A549 (cell line): ENCODE data around the gene CBFA2T3. TPM values are rescaled to one million over a fixed set of nuclear protein-coding genes. Genes with fewer than 3 reads are reported as not detected.

Experiments
- ATAC-seq, 2 experiments: fragments of 200-7000 bp in 1 of 2; fragments of >200 bp in 1 of 2; cut with Nextera tagmentation in 1 of 2; cut with Tn5 transposase in 1 of 2; 3 replicates each; pipeline versions ENCODE4 v1.8.0 to v1.9.1; 2018 to 2020; ENCODE audit warnings: mild to moderate bottlenecking in 1 of 2, moderate library complexity in 1 of 2
- CTCF ChIA-PET: fragments of 300-600 bp; sonication (Branson Sonifier 250); formaldehyde crosslinking; extraction: SDS; loops from one replicate; lab custom pipeline; 2021; ENCODE audit warnings: antibody characterized with exemption, inconsistent platforms; lab: Yijun Ruan, JAX
- POLR2A ChIA-PET: fragments of 350-600 bp; formaldehyde crosslinking; extraction: SDS; loops from one replicate; lab custom pipeline; 2021; ENCODE audit warnings: antibody characterized with exemption, inconsistent platforms; lab: Yijun Ruan, JAX
- DNase-seq, 2 experiments: peaks; one replicate each; pipeline versions ENCODE4 v3.0.0 to v3.0.0-alpha.2; 2011 to 2016; ENCODE audit warnings: low read depth in 1 of 2, low spot score in 1 of 2
- FAIRE-seq: peaks from 2 replicates; lab custom pipeline; 2011; peaks lifted over from hg19 to GRCh38; lab: Jason Lieb, UNC
- H3K27ac ChIP-seq, 2 experiments: fragments of >200 bp; sonication (Bioruptor Twin); formaldehyde crosslinking; 3 replicates each; pipeline ENCODE4 v1.5.1; 2016 to 2017
- H3K4me1 ChIP-seq: fragments of >200 bp; sonication (Bioruptor Twin); formaldehyde crosslinking; 3 replicates; pipeline ENCODE4 v1.6.1; 2016
- H3K4me2 ChIP-seq: fragments of >200 bp; sonication (Bioruptor Twin); formaldehyde crosslinking; 3 replicates; pipeline ENCODE4 v1.6.1; 2016
- H3K4me3 ChIP-seq: fragments of >200 bp; sonication (Bioruptor Twin); formaldehyde crosslinking; 3 replicates; pipeline ENCODE4 v1.5.1; 2016
- H3K9me3 ChIP-seq: fragments of >200 bp; sonication (Bioruptor Twin); formaldehyde crosslinking; 3 replicates; pipeline ENCODE4 v1.6.1; 2016
- CEBPB ChIP-seq, 2 experiments: fragments of >200 bp in 1 of 2; sonication (Bioruptor Twin) in 1 of 2; formaldehyde crosslinking in 1 of 2; IDR thresholded peaks; 2 replicates each; pipeline ENCODE4 v1.6.1; 2012 to 2016
- CHD2 ChIP-seq: fragments of 150-350 bp; IDR thresholded peaks from 2 replicates; pipeline ENCODE4 v1.6.1; 2014; ENCODE audit warnings: low read length; ENCODE audit not compliant: partially characterized antibody
- EHF ChIP-seq: fragments of 250-450 bp; sonication (Bioruptor Pico); IDR thresholded peaks from 2 replicates; pipeline ENCODE4 v1.5.0; 2020; ENCODE audit warnings: mild to moderate bottlenecking
- ELK1 ChIP-seq: fragments of 150-350 bp; IDR thresholded peaks from 2 replicates; pipeline ENCODE4 v1.6.1; 2014; ENCODE audit warnings: low read depth, mild to moderate bottlenecking, low read length
- FOSL2 ChIP-seq, 2 experiments: fragments of 450-650 bp in 1 of 2; fragments of >200 bp in 1 of 2; sonication (Bioruptor Twin) in 1 of 2; formaldehyde crosslinking; IDR thresholded peaks; 2 replicates each; pipeline versions ENCODE4 v1.5.0 to v1.6.1; 2016 to 2020; ENCODE audit warnings: mild to moderate bottlenecking in 1 of 2, moderate library complexity in 1 of 2
- HES2 ChIP-seq: fragments of >200 bp; sonication (Bioruptor Twin); formaldehyde crosslinking; IDR thresholded peaks from 2 replicates; pipeline ENCODE4 v1.6.1; 2016
- HEYL ChIP-seq: fragments of 250-450 bp; sonication (Bioruptor Pico); IDR thresholded peaks from 2 replicates; pipeline ENCODE4 v1.8.0; 2021; ENCODE audit warnings: mild to moderate bottlenecking, moderate library complexity
- JUN ChIP-seq, 2 experiments: fragments of >200 bp; sonication (Bioruptor Twin); formaldehyde crosslinking; IDR thresholded peaks; 2 replicates in 1 of 2; 3 replicates in 1 of 2; pipeline ENCODE4 v1.6.1; 2016 to 2017
- MAFK ChIP-seq: fragments of 450-650 bp; IDR thresholded peaks from 2 replicates; pipeline ENCODE4 v1.6.1; 2014; ENCODE audit not compliant: partially characterized antibody
- MYC ChIP-seq: IDR thresholded peaks from 2 replicates; pipeline ENCODE4 v1.6.1; 2012; ENCODE audit warnings: mild to moderate bottlenecking, inconsistent platforms, low read length, improper control_type of control experiment, borderline replicate concordance
- NPAS2 ChIP-seq: fragments of 250-450 bp; sonication (Bioruptor Pico); IDR thresholded peaks from 2 replicates; pipeline ENCODE4 v1.8.0; 2022; ENCODE audit warnings: mild to moderate bottlenecking, moderate library complexity, borderline replicate concordance
- POLR2A ChIP-seq: IDR thresholded peaks from 2 replicates; pipeline ENCODE4 v1.6.1; 2012; ENCODE audit warnings: mild to moderate bottlenecking, low read length
- SMC3 ChIP-seq: fragments of >200 bp; sonication (Bioruptor Twin); formaldehyde crosslinking; IDR thresholded peaks from 3 replicates; pipeline ENCODE4 v1.6.1; 2018; ENCODE audit warnings: inconsistent platforms
- SREBF2 ChIP-seq: fragments of 450-650 bp; IDR thresholded peaks from 2 replicates; pipeline ENCODE4 v1.6.1; 2014; ENCODE audit warnings: mild to moderate bottlenecking, moderate library complexity
- USF2 ChIP-seq: fragments of 450-650 bp; IDR thresholded peaks from 2 replicates; pipeline ENCODE4 v1.6.1; 2014; ENCODE audit warnings: antibody characterized with exemption
- ZNF302 ChIP-seq: fragments of 250-450 bp; sonication (Bioruptor Pico); IDR thresholded peaks from 2 replicates; pipeline ENCODE4 v1.9.0; 2021; ENCODE audit warnings: inconsistent platforms, mild to moderate bottlenecking, moderate library complexity
- WGBS: methylation state at CpG from one replicate; pipeline ENCODE4 v1.1.6; 2017; ENCODE audit errors: missing lambda C conversion rate; 5-methylcytosine and 5-hydroxymethylcytosine counted together
- polyA plus RNA-seq, 4 experiments: library from polyadenylated mRNA; depleted of rRNA in 3 of 4; stranded (reverse); fragments of >200 nt; fragmentation: RNase III in 1 of 4; extraction: RNeasy Plus Mini Kit Qiagen cat#74134 plus additional on column Dnase treatment in 1 of 4; gene quantifications; 2 replicates in 3 of 4; 3 replicates in 1 of 4; pipeline ENCODE4 v1.2.3, GENCODE V29; 2011 to 2017
- TF ChIP-seq, protein P1 (sequence below): fragments of >200 bp; sonication (Bioruptor Twin); formaldehyde crosslinking; IDR thresholded peaks from 3 replicates; pipeline ENCODE4 v1.6.1; 2016
- TF ChIP-seq, protein P2 (sequence below): fragments of 200-600 bp; sonication (generic); IDR thresholded peaks from 2 replicates; pipeline ENCODE4 v1.6.1; 2016; ENCODE audit warnings: antibody characterized with exemption, mild to moderate bottlenecking, moderate library complexity

Gene CBFA2T3
- polyA plus RNA-seq, 2 of the 4 experiments (the other 2 are of a cell fraction), result 0.08 TPM; not detected in 1

- TF ChIP-seq, protein P1, sequence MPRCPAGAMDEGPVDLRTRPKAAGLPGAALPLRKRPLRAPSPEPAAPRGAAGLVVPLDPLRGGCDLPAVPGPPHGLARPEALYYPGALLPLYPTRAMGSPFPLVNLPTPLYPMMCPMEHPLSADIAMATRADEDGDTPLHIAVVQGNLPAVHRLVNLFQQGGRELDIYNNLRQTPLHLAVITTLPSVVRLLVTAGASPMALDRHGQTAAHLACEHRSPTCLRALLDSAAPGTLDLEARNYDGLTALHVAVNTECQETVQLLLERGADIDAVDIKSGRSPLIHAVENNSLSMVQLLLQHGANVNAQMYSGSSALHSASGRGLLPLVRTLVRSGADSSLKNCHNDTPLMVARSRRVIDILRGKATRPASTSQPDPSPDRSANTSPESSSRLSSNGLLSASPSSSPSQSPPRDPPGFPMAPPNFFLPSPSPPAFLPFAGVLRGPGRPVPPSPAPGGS, result no peak
- no peak for TF ChIP-seq CEBPB (IDR thresholded peaks at IDR 0.05)
- TF ChIP-seq POLR2A, result no peak
- TF ChIP-seq HES2, result no peak
- no peak for TF ChIP-seq EHF
These were observed 95.9 kb downstream of the CBFA2T3 start (continued) for GRCh38 chr16:88881007-88881615.

- ATAC-seq (no peak), FAIRE-seq (no peak), DNase-seq (no peak)
- WGBS, result 71% methylated on average over 21 of the region's 36 CpGs
- no peak overlapping the region for H3K4me3 ChIP-seq
- no peak for TF ChIP-seq HES2
- no peak for TF ChIP-seq JUN (IDR thresholded peaks at IDR 0.05)
- TF ChIP-seq, protein P1, result no peak
- TF ChIP-seq NPAS2 (CRISPR knock-in tag), result no peak
- TF ChIP-seq CHD2, result no peak
- no peak for TF ChIP-seq MYC
- no peak for TF ChIP-seq MAFK
- TF ChIP-seq CEBPB (IDR thresholded peaks at IDR 0.05), result no peak
- no peak for TF ChIP-seq SREBF2
- TF ChIP-seq FOSL2 (IDR thresholded peaks at IDR 0.05), result no peak
- TF ChIP-seq FOSL2 (CRISPR knock-in tag; IDR thresholded peaks at IDR 0.05), result no peak
- TF ChIP-seq ZNF302 (CRISPR knock-in tag), result no peak
- H3K9me3 ChIP-seq, result no peaks in the 10 kb centered on the region
- POLR2A ChIA-PET, result interaction anchor here (0.8 kb wide), 1 partner anchor 11 kb away, joined by 3 read pairs; no protein-coding TSS in a partner anchor
- no peak overlapping the region for H3K27ac ChIP-seq
- CTCF ChIA-PET, result interaction anchor here (0.6 to 2.1 kb wide), 4 partner anchors 9 to 65 kb away, joined by 3 to 4 read pairs (median 4); no protein-coding TSS in a partner anchor
- no peak overlapping the region for H3K4me2 ChIP-seq
- peaks cover 7% of the 10 kb centered on the region; the same call in 2 of the 3 replicates for H3K4me1 ChIP-seq
These were observed 96.6 kb downstream of the CBFA2T3 start for GRCh38 chr16:88880226-88881006.

- CTCF ChIA-PET, result interaction anchor here (0.6 to 2.1 kb wide), 5 partner anchors 10 to 136 kb away, joined by 3 to 4 read pairs (median 3); no protein-coding TSS in a partner anchor
- POLR2A ChIA-PET, result no interaction called here
- Histone ChIP-seq H3K4me2 (no peak overlapping the region), H3K4me3 (no peak overlapping the region), H3K27ac (no peak overlapping the region), H3K4me1 (peaks cover 7% of the 10 kb centered on the region; the same call in 2 of the 3 replicates), H3K9me3 (no peaks in the 10 kb centered on the region)
- TF ChIP-seq ELK1 (no peak), FOSL2 (IDR thresholded peaks at IDR 0.05) (no peak), FOSL2 (CRISPR knock-in tag; IDR thresholded peaks at IDR 0.05) (no peak), HEYL (CRISPR knock-in tag) (no peak), USF2 (no peak), SMC3 (no peak)
- TF ChIP-seq, protein P2, sequence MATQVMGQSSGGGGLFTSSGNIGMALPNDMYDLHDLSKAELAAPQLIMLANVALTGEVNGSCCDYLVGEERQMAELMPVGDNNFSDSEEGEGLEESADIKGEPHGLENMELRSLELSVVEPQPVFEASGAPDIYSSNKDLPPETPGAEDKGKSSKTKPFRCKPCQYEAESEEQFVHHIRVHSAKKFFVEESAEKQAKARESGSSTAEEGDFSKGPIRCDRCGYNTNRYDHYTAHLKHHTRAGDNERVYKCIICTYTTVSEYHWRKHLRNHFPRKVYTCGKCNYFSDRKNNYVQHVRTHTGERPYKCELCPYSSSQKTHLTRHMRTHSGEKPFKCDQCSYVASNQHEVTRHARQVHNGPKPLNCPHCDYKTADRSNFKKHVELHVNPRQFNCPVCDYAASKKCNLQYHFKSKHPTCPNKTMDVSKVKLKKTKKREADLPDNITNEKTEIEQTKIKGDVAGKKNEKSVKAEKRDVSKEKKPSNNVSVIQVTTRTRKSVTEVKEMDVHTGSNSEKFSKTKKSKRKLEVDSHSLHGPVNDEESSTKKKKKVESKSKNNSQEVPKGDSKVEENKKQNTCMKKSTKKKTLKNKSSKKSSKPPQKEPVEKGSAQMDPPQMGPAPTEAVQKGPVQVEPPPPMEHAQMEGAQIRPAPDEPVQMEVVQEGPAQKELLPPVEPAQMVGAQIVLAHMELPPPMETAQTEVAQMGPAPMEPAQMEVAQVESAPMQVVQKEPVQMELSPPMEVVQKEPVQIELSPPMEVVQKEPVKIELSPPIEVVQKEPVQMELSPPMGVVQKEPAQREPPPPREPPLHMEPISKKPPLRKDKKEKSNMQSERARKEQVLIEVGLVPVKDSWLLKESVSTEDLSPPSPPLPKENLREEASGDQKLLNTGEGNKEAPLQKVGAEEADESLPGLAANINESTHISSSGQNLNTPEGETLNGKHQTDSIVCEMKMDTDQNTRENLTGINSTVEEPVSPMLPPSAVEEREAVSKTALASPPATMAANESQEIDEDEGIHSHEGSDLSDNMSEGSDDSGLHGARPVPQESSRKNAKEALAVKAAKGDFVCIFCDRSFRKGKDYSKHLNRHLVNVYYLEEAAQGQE, result no peak
- no peak for DNase-seq
- FAIRE-seq, result no peak
- no peak for ATAC-seq
- WGBS, result 60% methylated on average over 7 of the region's 11 CpGs
These were observed 97.3 kb downstream of the CBFA2T3 start for GRCh38 chr16:88879788-88880055.
